ENCODE measurements around the gene TGFBR3.

DNA sequence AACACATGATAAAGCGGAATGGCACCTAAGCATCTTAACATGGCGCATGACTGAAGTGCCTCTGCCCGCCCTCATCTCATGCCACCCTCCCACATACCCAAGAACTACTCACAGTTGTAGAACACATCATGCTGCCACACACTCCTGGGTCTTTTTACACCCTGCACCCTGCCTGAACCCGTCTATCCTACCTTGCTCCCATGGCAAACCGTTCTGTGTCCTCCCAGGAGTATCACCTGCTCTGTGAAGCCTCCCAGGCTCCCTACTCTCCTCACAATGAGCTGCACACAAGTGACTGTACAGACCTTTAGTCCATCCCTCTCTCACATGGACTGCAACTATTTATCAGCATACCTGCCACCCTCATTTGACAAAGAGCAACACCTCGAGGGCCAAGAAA, 144.0 kb downstream of the TGFBR3 start:
- TF ChIP-seq, protein P1, sequence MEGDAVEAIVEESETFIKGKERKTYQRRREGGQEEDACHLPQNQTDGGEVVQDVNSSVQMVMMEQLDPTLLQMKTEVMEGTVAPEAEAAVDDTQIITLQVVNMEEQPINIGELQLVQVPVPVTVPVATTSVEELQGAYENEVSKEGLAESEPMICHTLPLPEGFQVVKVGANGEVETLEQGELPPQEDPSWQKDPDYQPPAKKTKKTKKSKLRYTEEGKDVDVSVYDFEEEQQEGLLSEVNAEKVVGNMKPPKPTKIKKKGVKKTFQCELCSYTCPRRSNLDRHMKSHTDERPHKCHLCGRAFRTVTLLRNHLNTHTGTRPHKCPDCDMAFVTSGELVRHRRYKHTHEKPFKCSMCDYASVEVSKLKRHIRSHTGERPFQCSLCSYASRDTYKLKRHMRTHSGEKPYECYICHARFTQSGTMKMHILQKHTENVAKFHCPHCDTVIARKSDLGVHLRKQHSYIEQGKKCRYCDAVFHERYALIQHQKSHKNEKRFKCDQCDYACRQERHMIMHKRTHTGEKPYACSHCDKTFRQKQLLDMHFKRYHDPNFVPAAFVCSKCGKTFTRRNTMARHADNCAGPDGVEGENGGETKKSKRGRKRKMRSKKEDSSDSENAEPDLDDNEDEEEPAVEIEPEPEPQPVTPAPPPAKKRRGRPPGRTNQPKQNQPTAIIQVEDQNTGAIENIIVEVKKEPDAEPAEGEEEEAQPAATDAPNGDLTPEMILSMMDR (conservative IDR thresholded peaks at IDR 0.05; ENCODE audit: low read depth, low read length), result no peak
- no peak for TF ChIP-seq EZH2 (IDR thresholded peaks at IDR 0.05; ENCODE audit: borderline replicate concordance, low read depth, low read length, poor library complexity, severe bottlenecking)

All from A673 (cell line).